Activated CD8-positive, alpha-beta memory T cell treated with anti-CD3 and anti-CD28 coated beads, Interleukin-2, amount 50 U/mL, for 24 hours (primary cell): ENCODE results near the gene CHRNA4.

Experiments
- DNase-seq: peaks from one replicate; pipeline ENCODE4 v3.0.0-alpha.2; 2020; ENCODE audit errors: extremely low read depth

The CHRNA4 gene

DNA sequence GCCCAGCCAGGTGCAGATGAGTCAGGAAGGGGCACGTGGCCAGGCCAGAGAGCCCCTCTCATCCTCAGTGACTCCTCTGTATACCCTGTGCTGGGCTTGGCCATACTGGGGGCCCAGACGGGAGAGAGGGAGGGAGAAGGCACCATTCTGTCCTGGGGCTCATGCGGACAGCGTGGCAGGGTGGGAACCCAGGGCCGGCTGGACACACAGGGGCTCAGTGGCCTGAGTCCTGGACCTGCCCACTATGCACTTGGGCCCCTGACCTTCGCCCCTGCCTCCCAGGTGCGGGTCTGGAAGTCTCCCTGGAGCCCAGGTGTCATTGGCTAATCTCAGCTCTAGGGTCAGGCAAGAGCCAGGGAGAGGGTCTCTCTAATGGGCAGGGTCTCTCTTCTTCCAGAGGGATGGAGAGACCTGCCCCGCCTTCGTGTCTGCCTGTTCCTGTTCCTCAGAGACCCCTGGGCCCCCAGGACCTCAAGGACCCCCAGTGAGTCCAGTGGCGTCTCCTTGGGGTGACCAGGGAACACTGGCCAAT is 40.5 kb downstream of the CHRNA4 start:
- no peak for DNase-seq

DNA sequence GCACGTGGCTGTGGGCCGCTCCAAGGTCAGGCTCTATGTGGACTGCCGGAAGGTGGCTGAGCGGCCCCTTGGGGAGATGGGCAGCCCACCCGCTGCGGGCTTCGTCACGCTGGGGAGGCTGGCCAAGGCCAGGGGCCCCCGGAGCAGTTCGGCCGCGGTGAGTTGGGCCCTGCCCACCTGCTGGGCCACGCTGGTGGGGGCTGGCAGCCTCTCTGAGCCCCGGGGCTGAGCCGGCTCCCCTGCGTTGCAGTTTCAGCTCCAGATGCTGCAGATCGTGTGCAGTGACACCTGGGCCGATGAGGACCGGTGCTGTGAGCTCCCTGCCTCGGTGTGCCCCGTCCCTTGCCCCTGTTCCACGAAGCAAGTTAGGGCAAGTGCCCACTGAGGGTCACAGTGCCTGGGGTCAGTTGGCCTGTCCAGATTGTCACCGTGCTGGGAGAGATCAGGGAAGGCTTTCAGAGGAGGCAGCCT is 41.1 kb downstream of the CHRNA4 start:
- DNase-seq, result no peak

DNA sequence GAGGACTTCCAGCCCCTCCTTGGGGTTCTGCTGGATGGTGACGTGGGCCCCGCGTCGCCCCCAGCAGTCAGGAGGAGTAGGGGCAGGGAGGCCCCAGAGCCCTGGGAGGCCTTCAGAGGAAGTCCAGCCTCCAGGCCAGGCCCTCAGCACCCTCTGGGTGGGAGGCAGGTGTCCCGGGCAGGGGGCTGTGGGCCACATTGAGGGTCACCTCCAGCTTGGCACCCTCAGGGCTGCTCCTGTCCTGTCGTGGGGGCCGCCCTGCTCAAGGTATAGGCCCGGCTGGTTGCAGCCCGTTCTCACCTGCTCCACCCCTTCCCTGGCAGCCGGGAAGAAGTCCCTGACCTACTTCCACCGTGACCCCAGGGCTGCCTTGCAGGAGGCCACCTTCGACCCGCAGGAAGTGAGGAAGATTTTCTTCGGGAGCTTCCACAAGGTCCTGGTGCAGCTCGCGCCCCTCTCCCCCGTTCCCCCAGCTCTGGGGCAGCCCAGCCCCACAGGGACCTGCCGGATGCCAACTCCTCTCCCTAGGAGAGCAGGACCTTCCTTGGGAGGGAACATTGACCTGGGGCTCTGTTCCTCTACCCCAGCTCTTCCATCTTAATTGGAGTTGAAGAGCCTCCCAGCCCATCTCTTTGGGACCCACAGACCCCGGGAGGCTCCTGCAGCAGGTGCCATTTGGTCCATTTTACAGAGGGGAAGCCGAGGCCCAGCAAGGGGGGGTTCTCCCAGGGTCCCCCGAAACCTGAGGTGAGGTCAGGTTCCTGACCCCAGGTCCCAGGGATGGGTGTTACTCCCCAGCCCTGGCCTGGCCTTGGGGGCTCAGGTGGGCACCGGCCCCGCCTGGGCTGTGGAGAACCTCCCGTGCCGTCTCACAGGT is 41.7 kb downstream of the CHRNA4 start:
- DNase-seq, result no peak

DNA sequence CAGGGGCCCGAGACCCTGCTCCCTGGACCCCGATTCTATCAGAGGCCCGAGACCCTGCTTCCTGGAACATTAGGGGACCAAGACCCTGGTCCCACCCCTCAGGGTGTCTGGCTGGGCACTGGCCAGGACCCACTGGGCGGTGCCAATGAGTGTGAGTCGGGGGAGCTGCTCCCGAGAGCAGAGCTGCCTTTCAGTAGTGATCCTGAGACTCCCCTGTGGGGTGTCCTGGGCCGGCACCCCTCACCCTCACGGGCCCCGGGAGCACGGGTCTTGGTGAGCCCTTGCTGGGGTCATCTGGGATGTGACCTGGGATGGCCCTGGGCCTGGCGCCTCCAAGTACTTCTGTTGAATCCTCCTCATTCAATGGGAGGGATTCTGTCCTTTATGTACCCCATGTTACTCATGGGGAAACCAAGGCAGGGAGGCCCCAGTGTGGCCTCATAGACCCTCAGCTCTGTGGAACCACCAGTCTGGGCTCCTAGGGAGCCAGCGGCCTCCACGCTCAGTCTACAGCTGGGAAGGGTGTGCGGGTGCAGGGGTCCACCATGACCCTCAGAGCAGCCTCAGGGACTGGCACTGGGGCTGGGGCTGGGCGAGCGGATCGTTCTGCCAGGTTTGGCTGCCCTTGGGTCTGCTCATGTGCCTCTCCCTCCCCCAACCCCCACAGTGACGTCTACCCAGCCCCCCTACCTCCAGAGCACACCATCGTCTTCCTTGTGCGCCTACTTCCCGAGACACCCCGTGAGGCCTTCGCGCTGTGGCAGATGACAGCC is 42.6 kb downstream of the CHRNA4 start:
- no peak for DNase-seq

DNA sequence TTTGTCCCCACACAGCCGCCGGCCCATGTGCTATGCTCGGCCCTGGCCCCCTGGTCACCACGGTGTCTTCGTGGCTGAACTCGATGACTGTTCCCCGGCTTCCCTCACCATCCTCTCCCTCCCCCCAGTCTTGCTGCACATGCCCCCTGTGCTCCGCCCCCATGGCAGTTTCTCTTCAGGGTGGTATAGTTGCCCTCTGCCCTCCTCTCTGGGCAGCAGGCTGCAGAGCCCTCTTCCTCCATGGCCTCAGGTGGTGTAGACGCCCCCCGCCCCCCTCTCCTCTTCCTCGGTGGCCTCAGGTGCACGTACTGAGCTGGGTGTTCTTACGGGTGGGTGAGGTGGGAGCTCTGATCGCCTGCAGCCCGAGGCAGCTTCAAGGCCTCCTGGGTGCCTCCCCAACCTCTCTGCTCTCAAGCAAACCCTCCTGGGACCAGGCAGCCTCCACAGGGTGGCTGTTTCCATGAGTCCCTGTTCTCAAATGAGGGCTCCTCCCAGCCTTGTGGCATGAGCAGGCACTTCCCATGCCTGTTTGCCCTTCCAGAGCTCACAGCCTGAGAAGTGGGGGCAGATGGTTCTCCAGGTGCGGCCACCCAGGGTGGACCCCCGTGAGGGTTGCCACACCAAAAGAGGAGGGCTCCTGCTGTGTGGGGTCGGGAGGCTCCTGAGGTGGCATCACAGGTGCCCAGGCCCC is 43.4 kb downstream of the CHRNA4 start:
- DNase-seq, result no peak

DNA sequence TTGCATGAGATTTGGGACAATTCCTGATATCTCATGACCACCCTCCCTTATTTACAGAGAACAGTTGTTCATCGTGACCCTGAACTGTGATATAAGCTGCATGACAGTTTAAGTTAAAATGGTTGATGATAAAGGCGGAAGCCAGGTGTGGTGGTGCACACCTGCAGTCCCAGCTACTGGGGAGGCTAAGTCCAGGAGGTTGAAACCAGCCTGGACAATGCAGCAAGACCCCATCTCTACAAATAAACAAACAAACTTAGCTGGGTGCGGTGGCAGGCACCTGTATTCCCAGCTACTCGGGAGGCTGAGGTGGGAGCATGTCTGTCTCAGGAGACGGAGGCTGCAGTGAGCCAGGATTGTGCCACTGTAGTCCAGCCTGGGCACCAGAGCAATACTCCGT is 44.1 kb downstream of the CHRNA4 start:
- no peak for DNase-seq

DNA sequence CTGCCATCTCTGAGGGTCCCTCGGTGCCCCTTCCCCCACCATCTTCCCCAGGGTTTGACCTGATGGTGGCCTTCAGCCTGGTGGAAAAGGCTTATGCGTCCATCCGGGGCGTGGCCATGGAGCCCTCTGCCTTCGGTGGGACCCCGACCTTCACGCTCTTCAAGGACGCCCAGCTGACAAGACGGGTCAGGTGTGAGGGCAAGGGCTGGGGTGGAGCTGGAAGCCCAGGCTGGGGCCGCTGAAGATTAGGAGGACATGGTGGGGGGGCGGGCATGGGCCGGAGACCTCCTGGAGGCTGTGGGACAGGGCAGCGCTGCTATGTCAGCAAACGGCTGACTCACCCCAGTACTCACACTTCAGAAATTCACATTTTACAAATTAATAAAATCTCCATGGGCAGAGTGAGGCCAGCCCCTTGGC is 44.6 kb downstream of the CHRNA4 start:
- no peak for DNase-seq

DNA sequence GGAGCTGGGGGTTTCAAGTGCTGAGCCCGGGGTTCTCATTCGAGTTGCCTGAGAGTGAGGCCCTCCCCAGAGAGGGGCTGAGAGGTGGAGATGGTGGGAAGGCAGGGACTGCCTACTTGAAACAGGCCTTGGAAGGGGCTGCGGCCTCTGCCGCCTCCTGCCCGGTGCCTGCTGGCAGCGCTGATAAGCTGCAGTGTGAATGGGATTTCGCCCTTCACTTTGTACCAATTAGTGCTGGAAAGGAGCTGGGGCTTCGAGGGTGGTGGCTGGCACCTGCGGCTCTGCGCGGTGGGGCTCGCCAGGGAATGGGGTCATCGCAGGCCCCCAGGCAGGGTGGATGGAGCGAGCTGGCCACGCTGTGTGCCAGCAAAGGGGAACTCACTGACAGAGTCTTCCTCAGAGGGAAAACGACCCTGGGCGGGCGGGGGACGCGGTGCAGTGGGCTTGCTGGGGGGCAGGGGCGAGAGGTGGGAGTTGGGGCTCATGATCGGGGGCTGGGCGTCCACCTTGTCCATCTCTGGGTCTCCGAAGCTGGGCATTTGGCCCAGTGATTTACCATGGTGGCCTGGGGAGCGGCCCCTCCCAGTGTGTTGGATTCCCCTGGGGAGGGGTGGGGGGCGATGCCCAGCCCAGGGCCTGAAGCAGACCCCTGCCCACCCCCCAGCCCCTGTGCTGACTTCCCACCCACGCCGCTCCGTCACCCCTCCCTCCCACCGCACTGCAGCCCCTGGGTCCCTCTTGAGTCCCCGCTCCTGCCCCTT is 45.2 kb downstream of the CHRNA4 start:
- DNase-seq, result no peak

DNA sequence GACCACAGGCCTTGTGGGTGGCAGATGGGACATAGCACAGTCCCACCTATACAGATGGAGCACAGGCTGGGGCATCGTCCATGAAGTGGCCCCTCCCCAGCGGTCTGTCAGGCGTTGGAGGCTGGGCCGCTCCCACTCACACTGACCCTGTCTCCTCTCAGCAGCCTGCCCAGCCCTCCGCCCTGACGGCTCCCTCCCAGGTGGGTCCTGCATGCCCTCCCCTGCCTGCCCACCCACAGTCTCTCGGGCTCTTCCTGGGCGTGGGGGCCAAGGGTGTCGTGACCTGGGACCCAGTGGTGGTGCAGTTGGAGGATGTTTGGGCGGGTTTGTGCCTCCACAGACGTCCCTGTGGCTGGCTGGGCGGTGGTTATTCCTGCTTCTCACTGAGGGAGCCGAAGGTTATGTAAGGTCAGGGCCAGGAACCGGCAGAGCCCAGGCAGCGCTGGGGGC is 45.9 kb downstream of the CHRNA4 start:
- DNase-seq, result no peak

DNA sequence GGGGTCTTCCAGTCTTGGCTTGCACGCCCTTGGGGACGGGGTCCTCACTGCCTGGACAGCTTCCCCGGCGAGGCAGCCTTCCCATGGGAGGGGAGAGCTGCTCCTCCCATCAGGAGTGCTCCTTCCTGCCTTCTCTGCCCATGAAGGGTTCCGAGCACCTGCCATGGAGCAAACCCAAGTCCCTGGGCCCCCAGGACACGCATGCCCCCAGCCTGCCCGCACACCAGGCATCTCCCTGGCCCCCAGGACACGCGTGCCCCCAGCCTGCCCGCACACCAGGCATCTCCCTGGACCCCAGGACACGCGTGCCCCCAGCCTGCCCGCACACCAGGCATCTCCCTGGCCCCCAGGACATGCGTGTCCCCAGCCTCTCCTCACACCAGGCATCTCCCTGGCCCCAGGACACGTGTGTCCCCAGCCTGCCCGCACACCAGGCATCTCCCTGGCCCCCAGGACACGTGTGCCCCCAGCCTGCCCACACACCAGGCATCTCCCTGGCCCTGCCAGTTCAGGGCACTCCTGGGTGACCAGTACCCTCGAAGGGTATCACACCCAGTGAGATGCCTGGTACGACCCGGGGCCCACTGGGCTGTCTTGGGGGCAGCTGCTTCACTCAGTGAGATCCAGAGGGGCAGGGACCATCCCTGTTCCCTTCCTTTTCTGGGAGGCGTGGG is 46.4 kb downstream of the CHRNA4 start:
- no peak for DNase-seq

DNA sequence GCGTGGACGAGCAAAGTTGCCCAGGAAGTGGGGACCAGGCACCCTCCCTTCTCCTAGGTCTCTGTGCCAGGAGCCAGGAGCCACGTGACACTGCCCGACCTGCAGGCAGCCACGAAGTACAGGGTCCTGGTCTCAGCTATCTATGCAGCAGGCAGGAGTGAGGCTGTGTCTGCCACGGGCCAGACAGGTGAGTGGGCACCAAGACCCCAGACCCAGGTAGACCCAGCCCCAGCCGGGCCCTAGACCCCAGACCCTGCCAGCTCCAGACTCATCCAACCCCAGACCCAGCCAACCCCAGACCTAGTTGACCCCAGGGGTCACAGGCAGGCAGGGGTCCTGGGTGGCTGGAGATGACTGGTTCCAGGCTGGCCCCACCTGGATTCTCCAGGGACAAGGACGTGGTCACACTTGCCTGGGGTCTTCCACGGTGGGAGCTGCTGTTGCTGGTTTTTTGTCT is 47.1 kb downstream of the CHRNA4 start:
- DNase-seq, result no peak

DNA sequence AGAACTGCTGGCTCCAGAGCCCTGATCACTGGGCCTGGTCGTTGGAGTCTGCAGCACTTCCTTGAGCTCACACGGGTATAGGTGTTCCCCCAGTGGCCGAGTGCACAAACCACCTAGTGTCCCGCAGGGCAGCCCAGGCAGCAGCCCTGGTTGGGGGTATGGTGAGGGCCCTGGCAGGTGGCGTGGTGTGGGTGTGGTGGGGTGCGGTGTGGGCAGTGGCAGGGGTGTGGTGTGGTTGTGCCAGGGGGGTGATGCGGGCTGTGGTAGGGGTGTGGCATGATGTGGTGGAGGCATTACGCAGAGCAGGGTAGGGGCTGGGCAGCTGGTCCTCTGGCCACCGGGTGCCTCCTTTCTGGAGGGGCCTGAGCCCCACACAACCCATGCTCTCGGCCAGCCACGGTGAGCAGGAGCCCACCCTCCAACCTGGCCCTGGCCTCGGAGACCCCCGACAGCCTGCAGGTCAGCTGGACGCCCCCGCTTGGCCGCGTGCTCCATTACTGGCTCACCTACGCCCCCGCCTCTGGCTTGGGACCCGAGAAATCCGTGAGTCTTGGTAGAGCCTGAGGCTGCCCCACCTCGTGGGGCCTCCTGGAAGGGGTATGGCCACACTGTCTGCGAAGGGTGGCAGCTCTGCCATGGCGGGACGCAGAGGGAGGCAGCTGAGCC is 47.7 kb downstream of the CHRNA4 start:
- DNase-seq, result no peak

DNA sequence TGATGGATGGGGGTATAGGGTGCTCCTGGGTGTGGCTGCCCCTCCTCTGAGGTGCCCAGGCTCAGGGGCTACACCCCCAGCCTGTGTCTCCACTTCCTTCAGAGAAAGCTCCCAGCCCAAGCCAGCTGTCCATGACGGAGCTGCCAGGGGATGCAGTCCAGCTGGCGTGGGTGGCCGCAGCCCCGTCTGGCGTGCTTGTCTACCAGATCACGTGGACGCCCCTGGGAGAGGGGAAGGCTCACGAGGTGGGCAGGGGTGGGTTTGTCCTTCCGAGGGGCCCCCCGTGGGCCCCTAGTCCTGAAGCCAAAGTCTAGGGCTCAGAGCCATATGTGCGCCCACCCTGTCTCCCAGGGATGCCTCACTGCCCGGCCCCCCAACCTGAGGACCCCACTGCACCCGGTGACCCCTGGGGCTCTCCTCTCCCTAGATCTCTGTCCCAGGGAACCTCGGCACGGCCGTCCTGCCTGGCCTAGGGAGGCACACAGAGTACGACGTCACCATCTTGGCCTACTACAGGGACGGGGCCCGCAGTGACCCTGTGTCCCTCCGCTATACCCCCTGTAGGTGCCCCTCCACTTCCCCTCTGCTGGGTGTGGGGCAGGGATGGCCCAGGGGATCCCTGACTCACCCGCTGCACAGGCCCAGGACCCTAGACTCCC is 48.3 kb downstream of the CHRNA4 start:
- DNase-seq, result no peak

DNA sequence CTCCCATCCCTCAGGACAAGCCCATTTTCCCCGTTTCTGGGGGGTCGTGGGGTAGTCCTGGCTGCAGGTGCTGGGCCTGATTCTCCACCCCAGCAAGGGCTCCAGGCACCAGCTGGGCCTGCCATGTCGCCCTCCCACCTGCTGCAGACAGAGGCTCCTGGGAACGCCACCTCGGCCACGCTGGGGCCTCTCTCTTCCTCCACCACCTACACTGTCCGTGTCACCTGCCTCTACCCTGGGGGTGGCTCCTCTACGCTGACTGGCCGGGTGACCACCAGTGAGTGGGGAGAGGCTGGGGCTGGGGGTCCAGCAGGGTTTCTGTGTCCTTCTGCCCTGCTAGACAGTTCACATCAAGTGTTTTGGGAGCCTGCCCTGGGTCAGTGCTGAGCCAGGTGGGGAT is 48.9 kb downstream of the CHRNA4 start:
- DNase-seq, result no peak

DNA sequence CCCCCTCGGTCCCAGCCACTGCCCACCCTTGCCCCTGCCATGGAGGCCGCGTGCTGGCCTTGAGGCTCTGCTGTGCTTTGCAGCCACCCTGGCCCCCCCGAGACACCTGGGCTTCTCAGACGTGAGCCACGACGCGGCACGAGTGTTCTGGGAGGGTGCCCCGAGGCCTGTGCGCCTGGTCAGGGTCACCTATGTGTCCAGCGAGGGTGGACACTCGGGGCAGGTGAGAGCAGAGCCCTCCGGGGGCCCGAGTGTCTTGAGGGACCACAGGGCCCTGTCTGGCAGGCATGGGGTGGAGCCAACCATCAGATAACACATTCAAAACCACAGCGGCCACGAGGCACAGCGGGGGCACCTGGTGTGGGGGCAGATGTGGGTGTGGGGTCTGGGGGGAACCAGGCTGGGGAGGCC is 49.3 kb downstream of the CHRNA4 start:
- DNase-seq, result no peak

DNA sequence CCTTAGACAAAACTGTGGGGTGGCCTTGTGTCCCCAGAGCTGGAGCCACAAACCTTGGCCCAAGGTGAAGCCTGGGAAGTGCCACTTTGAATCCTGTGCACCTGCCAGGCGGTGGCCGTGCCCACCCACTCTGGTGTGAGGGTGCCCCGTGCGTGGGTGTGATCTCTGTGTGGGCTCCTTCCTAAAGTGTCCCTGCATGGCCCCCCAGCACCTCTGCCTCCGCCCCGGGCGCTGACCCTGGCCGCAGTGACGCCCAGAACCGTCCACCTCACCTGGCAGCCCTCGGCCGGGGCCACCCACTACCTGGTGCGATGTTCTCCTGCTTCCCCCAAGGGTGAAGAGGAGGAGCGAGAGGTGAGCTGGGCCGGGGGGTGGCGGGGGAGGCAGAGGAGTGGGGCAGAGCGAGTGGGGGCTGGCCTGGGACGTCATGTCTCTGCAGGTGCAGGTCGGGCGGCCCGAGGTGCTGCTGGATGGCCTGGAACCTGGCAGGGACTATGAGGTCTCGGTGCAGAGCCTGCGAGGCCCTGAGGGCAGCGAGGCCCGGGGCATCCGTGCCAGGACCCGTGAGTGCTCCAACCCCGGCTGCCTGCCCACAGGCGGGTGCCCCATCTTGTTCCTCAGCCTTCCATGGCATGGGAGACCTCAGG is 49.8 kb downstream of the CHRNA4 start:
- no peak for DNase-seq

DNA sequence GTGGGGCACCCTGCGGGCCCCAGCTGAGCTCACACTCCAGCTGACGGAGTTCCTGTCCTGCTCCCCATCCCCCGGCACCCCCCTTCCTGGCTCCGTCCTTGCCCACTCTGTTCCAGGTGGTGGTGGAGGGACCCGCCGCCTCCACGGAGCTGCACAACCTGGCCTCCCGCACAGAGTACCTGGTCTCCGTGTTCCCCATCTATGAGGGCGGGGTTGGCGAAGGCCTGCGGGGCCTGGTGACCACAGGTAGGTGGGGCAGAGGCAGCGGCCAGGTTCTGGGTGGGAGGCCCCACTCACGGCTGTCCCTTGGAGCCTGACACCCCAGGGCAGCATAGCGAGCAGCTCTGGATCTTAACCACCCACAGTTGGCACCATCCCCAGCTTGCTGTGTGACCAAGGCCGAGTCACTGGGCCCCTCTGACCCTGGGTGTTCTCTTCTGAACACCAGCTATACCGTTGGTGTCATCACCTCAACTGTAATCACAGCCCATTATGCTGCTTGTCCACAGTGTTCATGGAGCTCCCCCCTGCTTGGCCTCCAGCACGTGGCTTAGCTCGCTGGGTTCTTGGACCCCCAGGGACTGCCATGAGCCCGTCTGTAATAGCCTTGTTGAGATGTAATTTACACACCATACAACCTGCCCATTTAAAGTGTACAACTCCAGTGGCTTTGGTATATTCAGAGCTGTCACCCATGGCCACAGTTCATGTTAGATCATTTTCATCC is 50.7 kb downstream of the CHRNA4 start:
- no peak for DNase-seq
